ENCODE data around the gene TEC.

DNA sequence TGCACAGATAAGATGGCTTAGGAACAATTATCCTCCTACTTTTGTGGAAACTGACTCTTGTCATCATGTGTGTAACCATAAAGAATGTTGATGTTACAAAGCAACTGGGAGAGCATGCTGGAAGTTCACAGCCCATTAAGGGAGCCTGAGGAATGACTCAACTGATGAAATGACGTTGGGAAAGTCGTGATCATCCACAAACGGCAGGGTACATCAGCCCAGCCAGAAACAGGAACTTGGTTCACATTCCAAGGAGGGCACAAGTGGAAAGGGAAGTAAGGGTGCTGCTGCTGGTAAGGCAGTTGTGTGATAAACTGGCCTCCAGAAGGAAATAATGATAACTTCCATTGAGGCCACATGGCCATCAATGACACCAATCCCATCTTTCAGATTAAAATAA lies 6.7 kb downstream of the TEC start:
- TF ChIP-seq, protein P1, sequence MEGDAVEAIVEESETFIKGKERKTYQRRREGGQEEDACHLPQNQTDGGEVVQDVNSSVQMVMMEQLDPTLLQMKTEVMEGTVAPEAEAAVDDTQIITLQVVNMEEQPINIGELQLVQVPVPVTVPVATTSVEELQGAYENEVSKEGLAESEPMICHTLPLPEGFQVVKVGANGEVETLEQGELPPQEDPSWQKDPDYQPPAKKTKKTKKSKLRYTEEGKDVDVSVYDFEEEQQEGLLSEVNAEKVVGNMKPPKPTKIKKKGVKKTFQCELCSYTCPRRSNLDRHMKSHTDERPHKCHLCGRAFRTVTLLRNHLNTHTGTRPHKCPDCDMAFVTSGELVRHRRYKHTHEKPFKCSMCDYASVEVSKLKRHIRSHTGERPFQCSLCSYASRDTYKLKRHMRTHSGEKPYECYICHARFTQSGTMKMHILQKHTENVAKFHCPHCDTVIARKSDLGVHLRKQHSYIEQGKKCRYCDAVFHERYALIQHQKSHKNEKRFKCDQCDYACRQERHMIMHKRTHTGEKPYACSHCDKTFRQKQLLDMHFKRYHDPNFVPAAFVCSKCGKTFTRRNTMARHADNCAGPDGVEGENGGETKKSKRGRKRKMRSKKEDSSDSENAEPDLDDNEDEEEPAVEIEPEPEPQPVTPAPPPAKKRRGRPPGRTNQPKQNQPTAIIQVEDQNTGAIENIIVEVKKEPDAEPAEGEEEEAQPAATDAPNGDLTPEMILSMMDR (IDR thresholded peaks at IDR 0.05) = no peak
- TF ChIP-seq POLR2A (IDR thresholded peaks at IDR 0.05) = no peak
- no peak for TF ChIP-seq EP300 (IDR thresholded peaks at IDR 0.05)
